H9 (cell line): ENCODE data around the gene ENDOU. TPM values are rescaled to one million over a fixed set of nuclear protein-coding genes. Genes with fewer than 3 reads are reported as not detected.
"Not testable (repeated sequence)": the region's sequence is repeated elsewhere in the genome, so short reads cannot be mapped to it uniquely, and the experiment has no call there.

Source experiments
- DNase-seq: peaks from one replicate; pipeline ENCODE4 v3.0.0-alpha.2; 2017
- H2AFZ ChIP-seq: one replicate; pipeline ENCODE4 v1.6.1; 2013; ENCODE audit warnings: mild to moderate bottlenecking, low read length, control low read depth, moderate library complexity
- H2AK5ac ChIP-seq: 2 replicates; pipeline ENCODE4 v1.6.1; 2013; ENCODE audit warnings: low read length, control low read depth, mixed read lengths; ENCODE audit not compliant: insufficient read length
- H2BK120ac ChIP-seq: one replicate; pipeline ENCODE4 v1.6.1; 2013; ENCODE audit warnings: low read depth, mild to moderate bottlenecking, low read length, control low read depth, inconsistent platforms; ENCODE audit not compliant: poor library complexity, severe bottlenecking
- H2BK12ac ChIP-seq: 2 replicates; pipeline ENCODE4 v1.6.1; 2013; ENCODE audit warnings: low read length, control low read depth, mixed read lengths, low read depth; ENCODE audit not compliant: insufficient read length
- H2BK15ac ChIP-seq: 2 replicates; pipeline ENCODE4 v1.6.1; 2013; ENCODE audit warnings: low read depth, low read length, control low read depth
- H2BK20ac ChIP-seq: one replicate; pipeline ENCODE4 v1.6.1; 2013; ENCODE audit warnings: low read depth, mild to moderate bottlenecking, low read length, control low read depth, inconsistent platforms; ENCODE audit not compliant: poor library complexity, severe bottlenecking
- H2BK5ac ChIP-seq: 2 replicates; pipeline ENCODE4 v1.6.1; 2013; ENCODE audit warnings: low read length, control low read depth, mixed read lengths; ENCODE audit not compliant: insufficient read length
- H3K14ac ChIP-seq: 2 replicates; pipeline ENCODE4 v1.6.1; 2013; ENCODE audit warnings: low read length, control low read depth; ENCODE audit not compliant: insufficient read depth
- H3K18ac ChIP-seq: 2 replicates; pipeline ENCODE4 v1.6.1; 2013; ENCODE audit warnings: low read depth, mild to moderate bottlenecking, mixed read lengths, low read length, control low read depth; ENCODE audit not compliant: insufficient read length
- H3K23ac ChIP-seq: 2 replicates; pipeline ENCODE4 v1.6.1; 2013; ENCODE audit warnings: low read length, control low read depth, mixed read lengths, low read depth; ENCODE audit not compliant: insufficient read length
- H3K23me2 ChIP-seq: 2 replicates; pipeline ENCODE4 v1.6.1; 2013; ENCODE audit warnings: low read depth, mild to moderate bottlenecking, mixed read lengths, low read length, control low read depth; ENCODE audit not compliant: insufficient read length, poor library complexity, severe bottlenecking
- H3K27ac ChIP-seq: 2 replicates; pipeline ENCODE4 v1.5.1; 2013; ENCODE audit warnings: low read length, control low read depth, mixed read lengths, low read depth; ENCODE audit not compliant: insufficient read length
- H3K27me3 ChIP-seq: 2 replicates; pipeline ENCODE4 v1.6.1; 2013; ENCODE audit warnings: low read length, control low read depth, inconsistent platforms; ENCODE audit not compliant: insufficient read depth
- H3K4ac ChIP-seq: 2 replicates; pipeline ENCODE4 v1.6.1; 2013; ENCODE audit warnings: low read depth, mild to moderate bottlenecking, control low read depth, inconsistent platforms, low read length, moderate library complexity
- H3K4me1 ChIP-seq: 2 replicates; pipeline ENCODE4 v1.6.1; 2013; ENCODE audit warnings: low read length, control low read depth, inconsistent platforms; ENCODE audit not compliant: insufficient read depth
- H3K4me2 ChIP-seq: 2 replicates; pipeline ENCODE4 v1.6.1; 2013; ENCODE audit warnings: low read length, control low read depth, mixed read lengths; ENCODE audit not compliant: insufficient read length, insufficient read depth
- H3K56ac ChIP-seq: 2 replicates; pipeline ENCODE4 v1.6.1; 2013; ENCODE audit warnings: low read depth, mild to moderate bottlenecking, mixed read lengths, low read length, control low read depth; ENCODE audit not compliant: insufficient read length
- H3K79me1 ChIP-seq: 2 replicates; pipeline ENCODE4 v1.6.1; 2013; ENCODE audit warnings: low read depth, mild to moderate bottlenecking, moderate library complexity, low read length, control low read depth, inconsistent platforms; ENCODE audit not compliant: insufficient read depth, poor library complexity, severe bottlenecking
- H3K79me2 ChIP-seq: 2 replicates; pipeline ENCODE4 v1.6.1; 2013; ENCODE audit warnings: low read length, control low read depth, inconsistent platforms; ENCODE audit not compliant: insufficient read depth
- H3K9ac ChIP-seq: 2 replicates; pipeline ENCODE4 v1.6.1; 2013; ENCODE audit warnings: low read length, control low read depth, mixed read lengths; ENCODE audit not compliant: insufficient read length; ENCODE audit errors: extremely low read depth
- H3K9me3 ChIP-seq: one replicate; pipeline ENCODE4 v1.6.1; 2013; ENCODE audit warnings: low read depth, low read length, inconsistent platforms; ENCODE audit not compliant: control insufficient read depth
- H3T11ph ChIP-seq: one replicate; pipeline ENCODE4 v1.6.1; 2013; ENCODE audit warnings: mild to moderate bottlenecking, low read length, control low read depth, inconsistent platforms
- H4K20me1 ChIP-seq: one replicate; pipeline ENCODE4 v1.6.1; 2013; ENCODE audit not compliant: control insufficient read depth, insufficient read length, insufficient read depth
- H4K5ac ChIP-seq: 2 replicates; pipeline ENCODE4 v1.6.1; 2013; ENCODE audit warnings: low read depth, mild to moderate bottlenecking, mixed read lengths, low read length, control low read depth; ENCODE audit not compliant: insufficient read length
- H4K8ac ChIP-seq: replicated peaks from 2 replicates; pipeline ENCODE4 v1.6.1; 2013; ENCODE audit warnings: low read length, control low read depth, mixed read lengths, low read depth; ENCODE audit not compliant: insufficient read length
- H4K91ac ChIP-seq: 2 replicates; pipeline ENCODE4 v1.6.1; 2013; ENCODE audit warnings: low read depth, mild to moderate bottlenecking, moderate library complexity, mixed read lengths, low read length, control low read depth; ENCODE audit not compliant: insufficient read length
- H3K27ac Mint-ChIP-seq, 3 experiments: 2 replicates in 2 of 3; 3 replicates in 1 of 3; pipeline ENCODE4 v1.8.0; 2020 to 2021; ENCODE audit warnings: mixed read lengths in 3 of 3, mild to moderate bottlenecking in 1 of 3, moderate library complexity in 1 of 3
- H3K27me3 Mint-ChIP-seq: 2 replicates; pipeline ENCODE4 v1.8.0; 2021; ENCODE audit warnings: low read depth, mild to moderate bottlenecking, moderate library complexity, mixed read lengths
- H3K36me3 Mint-ChIP-seq, 3 experiments: 2 replicates in 2 of 3; 3 replicates in 1 of 3; pipeline ENCODE4 v1.8.0; 2020 to 2021; ENCODE audit warnings: low read depth in 3 of 3, mixed read lengths in 3 of 3; ENCODE audit not compliant: insufficient read depth in 1 of 3
- H3K4me1 Mint-ChIP-seq, 2 experiments: 2 replicates each; pipeline ENCODE4 v1.8.0; 2020; ENCODE audit warnings: mixed read lengths in 2 of 2
- H3K4me3 Mint-ChIP-seq, 2 experiments: 2 replicates in 1 of 2; 3 replicates in 1 of 2; pipeline ENCODE4 v1.8.0; 2020 to 2021; ENCODE audit warnings: mild to moderate bottlenecking in 2 of 2, mixed read lengths in 2 of 2, moderate library complexity in 1 of 2
- H3K9me3 Mint-ChIP-seq, 2 experiments: 2 replicates in 1 of 2; 3 replicates in 1 of 2; pipeline ENCODE4 v1.8.0; 2020; ENCODE audit warnings: mild to moderate bottlenecking in 2 of 2, mixed read lengths in 2 of 2, moderate library complexity in 1 of 2
- CTCF ChIP-seq: fragments of 200-600 bp; sonication (generic); conservative IDR thresholded peaks from 3 replicates; pipeline ENCODE4 v1.8.0; 2021; ENCODE audit warnings: antibody characterized with exemption, mild to moderate bottlenecking
- WGBS: extraction: QIAGEN DNeasy Blood & Tissue Kit; methylation state at CpG from one replicate; pipeline ENCODE4 v1.1.7; 2013; ENCODE audit warnings: missing lambda C conversion rate, low lambda C conversion rate, mixed read lengths; ENCODE audit not compliant: insufficient read length; ENCODE audit errors: extremely low coverage; 5-methylcytosine and 5-hydroxymethylcytosine counted together
- total RNA-seq: library from RNA; stranded (reverse); gene quantifications from 2 replicates; pipeline ENCODE4 v1.2.1, GENCODE V29; 2021

Gene ENDOU
- total RNA-seq, 1 experiment from 2014 or later = not detected

GRCh38 chr12:47672068-47672467 is 53.2 kb downstream of the ENDOU start:
- no peak overlapping the region for H2AK5ac ChIP-seq
- Mint-ChIP-seq H3K9me3 (no peaks in the 10 kb centered on the region), H3K27ac (peak overlapping the region in 2 of 3 experiments; percentile 31 to 49; a peak in 4 of 7 replicates), H3K4me3 (no peak overlapping the region), H3K36me3 (peaks cover 23 to 62% (median 42%) of the 10 kb centered on the region in 3 experiments), H3K4me1 (peaks cover 2 to 3% of the 10 kb centered on the region in 2 experiments; a peak in 3 of 4 replicates), H3K27me3 (no peaks in the 10 kb centered on the region)
- H2BK20ac ChIP-seq = no peak overlapping the region
- H3T11ph ChIP-seq = no peak overlapping the region
- H2AFZ ChIP-seq = no peak overlapping the region
- no peak overlapping the region for H2BK5ac ChIP-seq
- H3K9ac ChIP-seq = no peak overlapping the region
- H3K79me2 ChIP-seq = no peaks in the 10 kb centered on the region
- H4K5ac ChIP-seq = no peak overlapping the region
- TF ChIP-seq CTCF = no peak
- no peak overlapping the region for H2BK12ac ChIP-seq
- H4K8ac ChIP-seq = no peak overlapping the region
- no peaks in the 10 kb centered on the region for H3K23me2 ChIP-seq
- H3K4ac ChIP-seq = no peak overlapping the region
- no peak overlapping the region for H2BK120ac ChIP-seq
- H3K18ac ChIP-seq = no peak overlapping the region
- no peak overlapping the region for H3K23ac ChIP-seq
- no peaks in the 10 kb centered on the region for H3K9me3 ChIP-seq
- H3K27ac ChIP-seq = no peak overlapping the region
- no peak overlapping the region for H3K14ac ChIP-seq
- H3K79me1 ChIP-seq = no peaks in the 10 kb centered on the region
- no peak overlapping the region for H3K56ac ChIP-seq
- no peaks in the 10 kb centered on the region for H4K20me1 ChIP-seq
- no peak for DNase-seq
- H4K91ac ChIP-seq = no peak overlapping the region
- no CpG with 5 or more reads among the region's 2 CpGs for WGBS
- no peak overlapping the region for H2BK15ac ChIP-seq
- no peak overlapping the region for H3K4me2 ChIP-seq
- H3K4me1 ChIP-seq = no peaks in the 10 kb centered on the region; the same call in 1 of the 2 replicates
- no peaks in the 10 kb centered on the region for H3K27me3 ChIP-seq

GRCh38 chr12:47667935-47668334 is 57.4 kb downstream of the ENDOU start:
- not testable (repeated sequence) for H3T11ph ChIP-seq, H3K14ac ChIP-seq, DNase-seq, H3K27me3 ChIP-seq, H2AFZ ChIP-seq, H2AK5ac ChIP-seq, H3K9me3 Mint-ChIP-seq, H3K4me1 Mint-ChIP-seq, H2BK20ac ChIP-seq, H3K4me1 ChIP-seq, H3K27ac Mint-ChIP-seq, H4K20me1 ChIP-seq, H3K9ac ChIP-seq, H2BK12ac ChIP-seq, H3K79me1 ChIP-seq, H4K8ac ChIP-seq, H2BK5ac ChIP-seq, H3K79me2 ChIP-seq, H3K18ac ChIP-seq, H3K9me3 ChIP-seq, H3K27me3 Mint-ChIP-seq, H3K23me2 ChIP-seq, H4K91ac ChIP-seq, H3K56ac ChIP-seq, H3K23ac ChIP-seq, H2BK15ac ChIP-seq, H2BK120ac ChIP-seq, H4K5ac ChIP-seq, H3K4me2 ChIP-seq, H3K4ac ChIP-seq, H3K4me3 Mint-ChIP-seq, H3K27ac ChIP-seq
- no CpG with 5 or more reads among the region's 6 CpGs for WGBS
- peaks cover 8 to 54% (median 32%) of the 10 kb centered on the region in 3 experiments for H3K36me3 Mint-ChIP-seq
